Erythroblast (primary cell): ENCODE results near the gene TTC6.

ENCODE experiments used
- GATA1 ChIP-seq: IDR thresholded peaks from 2 replicates; pipeline ENCODE4 v1.6.1; 2011; ENCODE audit warnings: low read depth, mild to moderate bottlenecking, control low read depth, low read length, moderate library complexity
- POLR2A ChIP-seq: IDR thresholded peaks from 2 replicates; pipeline ENCODE4 v1.6.1; 2011; ENCODE audit warnings: mild to moderate bottlenecking, low read length

DNA sequence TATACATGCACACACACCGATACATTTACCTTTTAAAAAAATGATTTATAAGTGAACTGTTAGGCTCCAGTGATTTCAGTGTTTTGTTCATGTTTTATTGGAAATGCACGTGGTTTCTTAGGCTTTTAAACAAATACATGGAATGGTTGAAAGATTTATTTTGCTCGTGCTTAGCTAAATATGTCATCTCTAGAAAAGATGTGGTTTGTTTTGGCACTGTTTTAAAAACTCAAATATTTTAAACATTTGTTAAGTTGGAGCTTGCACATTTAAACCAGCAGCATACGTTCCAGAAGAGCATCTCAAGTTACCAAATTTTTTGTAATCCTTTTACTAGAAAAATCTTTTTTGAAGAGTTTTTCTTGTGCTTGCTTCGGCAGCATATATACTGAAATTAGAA is 44.9 kb upstream of the TTC6 start:
- TF ChIP-seq POLR2A (no peak), GATA1 (no peak)
